AG04450 (cell line): ENCODE results near the gene RAMACL. TPM values are rescaled to one million over a fixed set of nuclear protein-coding genes. Genes with fewer than 3 reads are reported as not detected.

Experiments used
- CTCF ChIA-PET: fragments of 300-600, 350-600 bp; formaldehyde crosslinking; extraction: SDS; loops from one replicate; lab custom pipeline; 2022; ENCODE audit warnings: antibody characterized with exemption, inconsistent platforms; lab: Charles Lee
- POLR2A ChIA-PET: fragments of 350-600 bp; formaldehyde crosslinking; extraction: SDS; loops from one replicate; lab custom pipeline; 2021; ENCODE audit warnings: antibody characterized with exemption, inconsistent platforms; lab: Yijun Ruan, JAX
- DNase-seq: peaks from one replicate; pipeline ENCODE4 v3.0.0-alpha.2; 2011; ENCODE audit warnings: low read depth, low spot score
- H3K27ac ChIP-seq: one replicate; pipeline ENCODE4 v1.5.1; 2012; ENCODE audit warnings: low read depth, low read length, control low read depth
- H3K27me3 ChIP-seq: one replicate; pipeline ENCODE4 v1.6.0; 2012; ENCODE audit warnings: low read length; ENCODE audit not compliant: control insufficient read depth, insufficient read depth
- H3K4me3 ChIP-seq: 2 replicates; pipeline ENCODE4 v1.5.1; 2011; ENCODE audit warnings: mild to moderate bottlenecking, low read depth, low read length, control low read depth
- H3K9me3 ChIP-seq: 2 replicates; pipeline ENCODE4 v1.5.1; 2012; ENCODE audit warnings: low read length; ENCODE audit not compliant: control insufficient read depth, insufficient read depth
- CTCF ChIP-seq: IDR thresholded peaks from 2 replicates; pipeline ENCODE4 v1.5.1; 2011; ENCODE audit warnings: low read depth, low read length, control low read depth, inconsistent platforms
- polyA plus RNA-seq: library from polyadenylated mRNA; depleted of rRNA; stranded (reverse); fragments of >200 nt; gene quantifications from 2 replicates; pipeline ENCODE4 v1.2.3, GENCODE V29; 2011

Gene RAMACL
- polyA plus RNA-seq, 1 experiment, result 0.77 TPM

GRCh38 chr6:166608774-166609173 lies 22.3 kb upstream of the RAMACL start:
- H3K9me3 ChIP-seq, result no peaks in the 10 kb centered on the region
- ChIA-PET CTCF (no interaction called here), POLR2A (interaction anchor here (0.7 to 1.0 kb wide), 3 partner anchors 31 to 57 kb away, joined by 3 to 4 read pairs (median 3); no protein-coding TSS in a partner anchor)
- H3K27ac ChIP-seq, result peak overlapping the region; percentile 59
- H3K27me3 ChIP-seq, result no peaks in the 10 kb centered on the region
- no peak for TF ChIP-seq CTCF
- DNase-seq, result peak; percentile 67
- no peak overlapping the region for H3K4me3 ChIP-seq

- Histone ChIP-seq H3K4me3 (no peak overlapping the region), H3K27me3 (no peaks in the 10 kb centered on the region), H3K27ac (no peak overlapping the region), H3K9me3 (peaks cover 13% of the 10 kb centered on the region)
- CTCF ChIA-PET, result no interaction called here
- no peak for TF ChIP-seq CTCF
- DNase-seq, result no peak
- POLR2A ChIA-PET, result no interaction called here
Observed at GRCh38 chr6:166605752-166606151, 19.3 kb upstream of the RAMACL start.

GRCh38 chr6:166604911-166605310 lies 18.4 kb upstream of the RAMACL start:
- Histone ChIP-seq H3K4me3 (no peak overlapping the region), H3K27me3 (no peaks in the 10 kb centered on the region), H3K27ac (no peak overlapping the region), H3K9me3 (peaks cover 13% of the 10 kb centered on the region)
- TF ChIP-seq CTCF, result no peak
- DNase-seq, result no peak
- ChIA-PET POLR2A (no interaction called here), CTCF (no interaction called here)

- TF ChIP-seq CTCF, result no peak
- ChIA-PET POLR2A (interaction anchor here (0.7 kb wide), 2 partner anchors 22 to 32 kb away, joined by 3 to 4 read pairs; no protein-coding TSS in a partner anchor), CTCF (no interaction called here)
- DNase-seq, result no peak
- H3K27me3 ChIP-seq, result no peaks in the 10 kb centered on the region
- peaks cover 13% of the 10 kb centered on the region for H3K9me3 ChIP-seq
- no peak overlapping the region for H3K27ac ChIP-seq
- H3K4me3 ChIP-seq, result no peak overlapping the region
Observed at GRCh38 chr6:166604328-166604727, 17.9 kb upstream of the RAMACL start.

- no peak for DNase-seq
- Histone ChIP-seq H3K4me3 (no peak overlapping the region), H3K27ac (no peak overlapping the region), H3K9me3 (peaks cover 13% of the 10 kb centered on the region), H3K27me3 (no peaks in the 10 kb centered on the region)
- TF ChIP-seq CTCF, result no peak
- ChIA-PET POLR2A (no interaction called here), CTCF (interaction anchor here (1.0 kb wide), 1 partner anchor 19 kb away, joined by 3 read pairs; no protein-coding TSS in a partner anchor)
Observed at GRCh38 chr6:166603043-166603690, 16.7 kb upstream of the RAMACL start.
